NT2/D1 (cell line): ENCODE measurements around the gene C1orf116.

Experiments
- YY1 ChIP-seq: IDR thresholded peaks from 2 replicates; pipeline ENCODE4 v1.6.1; 2011; ENCODE audit not compliant: insufficient read length, insufficient read depth
- ZNF274 ChIP-seq: IDR thresholded peaks from 2 replicates; pipeline ENCODE4 v1.6.1; 2011; ENCODE audit warnings: mild to moderate bottlenecking, low read depth, low read length

DNA sequence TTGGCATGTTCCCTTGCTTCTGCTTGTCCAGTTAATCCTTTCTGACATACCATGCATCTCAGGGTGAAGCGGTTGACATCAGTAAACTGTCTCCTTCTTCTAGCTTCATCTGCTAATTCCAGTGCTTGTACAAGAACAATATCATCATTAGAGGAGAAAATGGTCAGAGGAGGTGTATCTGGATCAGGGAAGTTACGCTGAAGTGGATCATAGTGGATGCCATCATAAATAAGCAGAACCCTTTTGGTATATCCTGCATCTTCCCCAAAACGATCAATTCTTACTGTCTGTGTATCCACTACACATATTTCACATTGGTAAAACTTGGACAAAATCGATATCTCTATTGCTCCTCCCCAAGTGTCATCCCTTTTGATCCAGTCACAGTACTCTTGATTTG is 16.5 kb upstream of the C1orf116 start:
- TF ChIP-seq YY1 = no peak
- TF ChIP-seq ZNF274 = no peak
